WTC11 (cell line): Measurements from ENCODE around the gene GGTLC2.

ENCODE experiments used
- ATF1 ChIP-seq: sonication (generic); formaldehyde crosslinking; IDR thresholded peaks from 2 replicates; pipeline ENCODE4 v1.8.1; 2023; ENCODE audit warnings: mild to moderate bottlenecking, moderate library complexity, missing genetic modification reagents
- ATF2 ChIP-seq: sonication (generic); formaldehyde crosslinking; IDR thresholded peaks from 2 replicates; pipeline ENCODE4 v1.8.1; 2022; ENCODE audit warnings: low read depth, missing genetic modification reagents, borderline replicate concordance
- CTCF ChIP-seq: fragments of 200-600 bp; IDR thresholded peaks from 2 replicates; pipeline ENCODE4 v1.8.0; 2022; ENCODE audit warnings: antibody characterized with exemption
- JUN ChIP-seq: sonication (generic); formaldehyde crosslinking; IDR thresholded peaks from 2 replicates; pipeline ENCODE4 v1.8.0; 2023; ENCODE audit warnings: mild to moderate bottlenecking, missing genetic modification reagents
- MAX ChIP-seq: sonication (generic); formaldehyde crosslinking; IDR thresholded peaks from 2 replicates; pipeline ENCODE4 v1.8.0; 2022; ENCODE audit warnings: mild to moderate bottlenecking, missing genetic modification reagents
- NFYB ChIP-seq: sonication (generic); formaldehyde crosslinking; conservative IDR thresholded peaks from 2 replicates; pipeline ENCODE4 v1.8.0; 2022; ENCODE audit warnings: low read depth, missing genetic modification reagents
- NR3C1 ChIP-seq: sonication (generic); formaldehyde crosslinking; conservative IDR thresholded peaks from 2 replicates; pipeline ENCODE4 v1.8.1; 2023; ENCODE audit warnings: low read depth, mild to moderate bottlenecking, missing genetic modification reagents
- TCF7 ChIP-seq: sonication (generic); formaldehyde crosslinking; IDR thresholded peaks from 2 replicates; pipeline ENCODE4 v1.8.0; 2022; ENCODE audit warnings: mild to moderate bottlenecking, low read depth, missing genetic modification reagents, moderate library complexity
- TEAD4 ChIP-seq: sonication (generic); formaldehyde crosslinking; IDR thresholded peaks from 2 replicates; pipeline ENCODE4 v1.8.0; 2022; ENCODE audit warnings: mild to moderate bottlenecking, missing genetic modification reagents
- ZNF138 ChIP-seq: sonication (generic); formaldehyde crosslinking; conservative IDR thresholded peaks from 2 replicates; pipeline ENCODE4 v1.8.1; 2022; ENCODE audit warnings: mild to moderate bottlenecking, moderate library complexity, missing genetic modification reagents
- ZNF263 ChIP-seq: sonication (generic); formaldehyde crosslinking; IDR thresholded peaks from 2 replicates; pipeline ENCODE4 v1.8.1; 2022; ENCODE audit warnings: low read depth, mild to moderate bottlenecking, moderate library complexity, missing genetic modification reagents
- ZNF423 ChIP-seq: fragments of 250-450 bp; sonication (Bioruptor Pico); IDR thresholded peaks from 2 replicates; pipeline ENCODE4 v2.1.2; 2022; ENCODE audit warnings: mild to moderate bottlenecking, moderate library complexity

- no peak for TF ChIP-seq CTCF
- no peak for TF ChIP-seq MAX (CRISPR knock-in tag)
- TF ChIP-seq ZNF423 (CRISPR knock-in tag), result no peak
- TF ChIP-seq ZNF138 (CRISPR knock-in tag), result no peak
- no peak for TF ChIP-seq ZNF263
- TF ChIP-seq TCF7, result no peak
- TF ChIP-seq ATF2 (CRISPR knock-in tag), result no peak
- no peak for TF ChIP-seq ATF1 (CRISPR knock-in tag)
- no peak for TF ChIP-seq TEAD4 (CRISPR knock-in tag)
- no peak for TF ChIP-seq NR3C1 (CRISPR knock-in tag)
- TF ChIP-seq JUN (CRISPR knock-in tag), result no peak
- TF ChIP-seq NFYB (CRISPR knock-in tag), result no peak
Measured at GRCh38 chr22:22662095-22662494, 17.7 kb downstream of the GGTLC2 start.
